Activated CD4-positive, alpha-beta T cell treated with anti-CD3 and anti-CD28 coated beads, Interleukin-2, amount 50 U/mL, for 24 hours (primary cell): ENCODE measurements around the gene LTBP3.
"Not testable (repeated sequence)": the region's sequence is repeated elsewhere in the genome, so short reads cannot be mapped to it uniquely, and the experiment has no call there.

Experiments
- DNase-seq, 2 donors: peaks; one replicate each; pipeline ENCODE4 v3.0.0-alpha.2; 2020; ENCODE audit warnings: low read depth in 1 of 2, low spot score in 1 of 2

LTBP3 gene

GRCh38 chr11:65518941-65519549 is 39.1 kb downstream of the LTBP3 start:
- not testable (repeated sequence) for DNase-seq

GRCh38 chr11:65516135-65516968 is 41.8 kb downstream of the LTBP3 start:
- no peak for DNase-seq

GRCh38 chr11:65512311-65512710 is 45.8 kb downstream of the LTBP3 start:
- DNase-seq, result not testable (repeated sequence)

- DNase-seq, result no peak
Observed at GRCh38 chr11:65506772-65507505, 51.2 kb downstream of the LTBP3 start.

GRCh38 chr11:65506290-65506771 is 51.8 kb downstream of the LTBP3 start:
- DNase-seq, result no peak

- no peak for DNase-seq
Observed at GRCh38 chr11:65505466-65506289, 52.5 kb downstream of the LTBP3 start.

GRCh38 chr11:65504674-65505465 is 53.3 kb downstream of the LTBP3 start:
- DNase-seq, result no peak

- DNase-seq, result no peak
Observed at GRCh38 chr11:65503949-65504673, 54.0 kb downstream of the LTBP3 start.

GRCh38 chr11:65503368-65503948 is 54.7 kb downstream of the LTBP3 start:
- DNase-seq, result no peak

- DNase-seq, result no peak
Observed at GRCh38 chr11:65502555-65503367, 55.4 kb downstream of the LTBP3 start.

GRCh38 chr11:65502274-65502554 is 55.9 kb downstream of the LTBP3 start:
- no peak for DNase-seq

- no peak for DNase-seq
Observed at GRCh38 chr11:65501472-65502273, 56.5 kb downstream of the LTBP3 start.

- DNase-seq, result no peak
Observed at GRCh38 chr11:65501186-65501471, 57.0 kb downstream of the LTBP3 start.

- no peak for DNase-seq
Observed at GRCh38 chr11:65500387-65501185, 57.6 kb downstream of the LTBP3 start.

GRCh38 chr11:65499713-65500386 is 58.3 kb downstream of the LTBP3 start:
- no peak for DNase-seq

- peak; percentile 96 to 97 for DNase-seq
Observed at GRCh38 chr11:65498977-65499712, 59.0 kb downstream of the LTBP3 start, which contains the start of gene MALAT1. TSS of gene MALAT1 (plus strand) at chr11:65499045.
